Caco-2 (cell line): Measurements from ENCODE around the gene CD1B. TPM values are rescaled to one million over a fixed set of nuclear protein-coding genes. Genes with fewer than 3 reads are reported as not detected.
A peak's percentile ranks its signal among the peaks of the same experiment; 100 is the strongest.

Source experiments
- BruUV-seq: library from RNA; stranded (reverse); fragments of 400-500 nt; replicated peaks from 2 replicates; lab custom pipeline; 2021; lab: Mats Ljungman, UMichigan
- CTCF ChIA-PET: fragments of 300-600 bp; sonication (Branson Sonifier 250); formaldehyde crosslinking; loops from one replicate; lab custom pipeline; 2022; ENCODE audit warnings: antibody characterized with exemption; lab: Charles Lee
- POLR2A ChIA-PET: fragments of 300-600 bp; sonication (Branson Sonifier 250); formaldehyde crosslinking; loops from one replicate; lab custom pipeline; 2022; ENCODE audit warnings: antibody characterized with exemption; lab: Charles Lee
- DNase-seq, 2 experiments: peaks; one replicate each; pipeline versions ENCODE4 v3.0.0 to v3.0.0-alpha.2; 2020 to 2022
- H3K27me3 ChIP-seq: replicated peaks from 2 replicates; pipeline ENCODE4 v1.6.0; 2011; ENCODE audit warnings: low read length; ENCODE audit not compliant: control insufficient read depth, insufficient read depth
- H3K36me3 ChIP-seq: 2 replicates; pipeline ENCODE4 v1.5.1; 2011; ENCODE audit warnings: low read length; ENCODE audit not compliant: control insufficient read depth, insufficient read depth
- H3K4me1 ChIP-seq: fragments of 250-450 bp; sonication (Bioruptor Pico); 2 replicates; pipeline ENCODE4 v1.5.1; 2020; ENCODE audit warnings: mild to moderate bottlenecking
- H3K4me3 ChIP-seq: 2 replicates; pipeline ENCODE4 v1.5.1; 2011; ENCODE audit warnings: low read depth, mild to moderate bottlenecking, control low read depth, low read length
- H3K9me3 ChIP-seq: fragments of 250-450 bp; sonication (Bioruptor Pico); 2 replicates; pipeline ENCODE4 v1.5.1; 2020; ENCODE audit warnings: mild to moderate bottlenecking, moderate library complexity
- H3K27ac Mint-ChIP-seq: one replicate; pipeline ENCODE4 v1.8.0; 2022; ENCODE audit warnings: mixed read lengths; ENCODE audit not compliant: unreplicated experiment
- H3K27me3 Mint-ChIP-seq: one replicate; pipeline ENCODE4 v1.8.0; 2022; ENCODE audit warnings: mixed read lengths; ENCODE audit not compliant: insufficient read depth, unreplicated experiment
- H3K36me3 Mint-ChIP-seq: one replicate; pipeline ENCODE4 v1.8.0; 2022; ENCODE audit warnings: mild to moderate bottlenecking, mixed read lengths; ENCODE audit not compliant: insufficient read depth, unreplicated experiment
- H3K4me1 Mint-ChIP-seq: one replicate; pipeline ENCODE4 v1.8.0; 2022; ENCODE audit warnings: low read depth, mixed read lengths; ENCODE audit not compliant: unreplicated experiment
- H3K4me3 Mint-ChIP-seq: one replicate; pipeline ENCODE4 v1.8.0; 2022; ENCODE audit warnings: mild to moderate bottlenecking, moderate library complexity, mixed read lengths; ENCODE audit not compliant: unreplicated experiment
- H3K9me3 Mint-ChIP-seq: one replicate; pipeline ENCODE4 v1.8.0; 2022; ENCODE audit warnings: mixed read lengths; ENCODE audit not compliant: unreplicated experiment
- CTCF ChIP-seq, 2 experiments: fragments of 200-600 bp in 1 of 2; IDR thresholded peaks; 1 replicate in 1 of 2; 2 replicates in 1 of 2; pipeline versions ENCODE4 v1.5.1 to v1.8.0; 2011 to 2022; ENCODE audit warnings: antibody characterized with exemption in 1 of 2, control low read depth in 1 of 2, inconsistent platforms in 1 of 2, low read depth in 1 of 2, low read length in 1 of 2, mild to moderate bottlenecking in 1 of 2, moderate library complexity in 1 of 2; ENCODE audit not compliant: insufficient read depth in 1 of 2, severe bottlenecking in 1 of 2, unreplicated experiment in 1 of 2
- intact Hi-C: fragments of 100-400 bp; cut with micrococcal nuclease; formaldehyde crosslinking; loops from one replicate; pipeline ENCODE4 v1.10.0; 2022; ENCODE audit not compliant: unreplicated experiment
- total RNA-seq: library from RNA; stranded (reverse); gene quantifications from 2 replicates; pipeline ENCODE4 v1.2.3, GENCODE V29; 2022

CD1B gene
- total RNA-seq, 1 experiment from 2014 or later = not detected

GRCh38 chr1:158331106-158331425 lies 265 bp downstream of the CD1B start:
- Mint-ChIP-seq H3K36me3 (no peaks in the 10 kb centered on the region), H3K4me1 (no peaks in the 10 kb centered on the region), H3K9me3 (no peaks in the 10 kb centered on the region), H3K27me3 (peaks cover 2% of the 10 kb centered on the region), H3K27ac (no peak overlapping the region), H3K4me3 (no peak overlapping the region)
- intact Hi-C loops = no loop called here
- no peak for DNase-seq
- H3K36me3 ChIP-seq = no peaks in the 10 kb centered on the region
- ChIA-PET POLR2A (no interaction called here), CTCF (interaction anchor here (0.6 kb wide), 1 partner anchor 169 kb away, joined by 4 read pairs; no protein-coding TSS in a partner anchor)
- H3K4me3 ChIP-seq = no peak overlapping the region
- no peaks in the 10 kb centered on the region for H3K4me1 ChIP-seq
- no peaks in the 10 kb centered on the region for H3K9me3 ChIP-seq
- no peaks in the 10 kb centered on the region for H3K27me3 ChIP-seq
- BruUV-seq = no TSS peak
- TF ChIP-seq CTCF (IDR thresholded peaks at IDR 0.05; ENCODE audit: insufficient read depth in 1 of 2, low read depth in 1 of 2, low read length in 1 of 2, severe bottlenecking in 1 of 2, unreplicated experiment in 1 of 2) = no peak

GRCh38 chr1:158330391-158331105 lies 783 bp downstream of the CD1B start:
- intact Hi-C loops = no loop called here
- BruUV-seq = no TSS peak
- Histone ChIP-seq H3K36me3 (no peaks in the 10 kb centered on the region), H3K4me1 (no peaks in the 10 kb centered on the region), H3K27me3 (no peaks in the 10 kb centered on the region), H3K4me3 (no peak overlapping the region), H3K9me3 (no peaks in the 10 kb centered on the region)
- Mint-ChIP-seq H3K9me3 (no peaks in the 10 kb centered on the region), H3K4me1 (no peaks in the 10 kb centered on the region), H3K27me3 (peaks cover 2% of the 10 kb centered on the region), H3K4me3 (no peak overlapping the region), H3K27ac (no peak overlapping the region), H3K36me3 (no peaks in the 10 kb centered on the region)
- no peak for DNase-seq
- ChIA-PET CTCF (interaction anchor here (0.6 to 1.7 kb wide), 2 partner anchors 127 to 169 kb away, joined by 4 to 16 read pairs; no protein-coding TSS in a partner anchor), POLR2A (no interaction called here)
- no peak for TF ChIP-seq CTCF (IDR thresholded peaks at IDR 0.05; ENCODE audit: insufficient read depth in 1 of 2, low read depth in 1 of 2, low read length in 1 of 2, severe bottlenecking in 1 of 2, unreplicated experiment in 1 of 2)

GRCh38 chr1:158329733-158330132 lies 1.6 kb downstream of the CD1B start:
- H3K4me3 ChIP-seq = no peak overlapping the region
- TF ChIP-seq CTCF (IDR thresholded peaks at IDR 0.05; ENCODE audit: insufficient read depth in 1 of 2, low read depth in 1 of 2, low read length in 1 of 2, severe bottlenecking in 1 of 2, unreplicated experiment in 1 of 2) = peak in 1 of 2 experiments; percentile 18
- intact Hi-C loops = loop anchor here (10.0 kb wide), 1 partner anchor 125 kb away; no protein-coding TSS in a partner anchor
- H3K27me3 ChIP-seq = no peaks in the 10 kb centered on the region
- DNase-seq = no peak
- ChIA-PET POLR2A (no interaction called here), CTCF (interaction anchor here (1.7 kb wide), 1 partner anchor 126 kb away, joined by 16 read pairs; no protein-coding TSS in a partner anchor)
- H3K4me1 Mint-ChIP-seq = no peaks in the 10 kb centered on the region
- H3K9me3 Mint-ChIP-seq = no peaks in the 10 kb centered on the region
- H3K36me3 Mint-ChIP-seq = no peaks in the 10 kb centered on the region
- no peaks in the 10 kb centered on the region for H3K36me3 ChIP-seq
- peaks cover 2% of the 10 kb centered on the region for H3K27me3 Mint-ChIP-seq
- no peaks in the 10 kb centered on the region for H3K4me1 ChIP-seq
- no TSS peak for BruUV-seq
- H3K4me3 Mint-ChIP-seq = no peak overlapping the region
- H3K27ac Mint-ChIP-seq = no peak overlapping the region
- H3K9me3 ChIP-seq = no peaks in the 10 kb centered on the region
